ENCODE data around the gene ABHD5. TPM values are rescaled to one million over a fixed set of nuclear protein-coding genes. Genes with fewer than 3 reads are reported as not detected.

The ABHD5 gene
- total and polyA plus RNA-seq, 2 of the 8 experiments (the other 6 are each of a cell fraction or from before 2014, with no cell fraction given): 10.5 to 16.4 TPM

DNA sequence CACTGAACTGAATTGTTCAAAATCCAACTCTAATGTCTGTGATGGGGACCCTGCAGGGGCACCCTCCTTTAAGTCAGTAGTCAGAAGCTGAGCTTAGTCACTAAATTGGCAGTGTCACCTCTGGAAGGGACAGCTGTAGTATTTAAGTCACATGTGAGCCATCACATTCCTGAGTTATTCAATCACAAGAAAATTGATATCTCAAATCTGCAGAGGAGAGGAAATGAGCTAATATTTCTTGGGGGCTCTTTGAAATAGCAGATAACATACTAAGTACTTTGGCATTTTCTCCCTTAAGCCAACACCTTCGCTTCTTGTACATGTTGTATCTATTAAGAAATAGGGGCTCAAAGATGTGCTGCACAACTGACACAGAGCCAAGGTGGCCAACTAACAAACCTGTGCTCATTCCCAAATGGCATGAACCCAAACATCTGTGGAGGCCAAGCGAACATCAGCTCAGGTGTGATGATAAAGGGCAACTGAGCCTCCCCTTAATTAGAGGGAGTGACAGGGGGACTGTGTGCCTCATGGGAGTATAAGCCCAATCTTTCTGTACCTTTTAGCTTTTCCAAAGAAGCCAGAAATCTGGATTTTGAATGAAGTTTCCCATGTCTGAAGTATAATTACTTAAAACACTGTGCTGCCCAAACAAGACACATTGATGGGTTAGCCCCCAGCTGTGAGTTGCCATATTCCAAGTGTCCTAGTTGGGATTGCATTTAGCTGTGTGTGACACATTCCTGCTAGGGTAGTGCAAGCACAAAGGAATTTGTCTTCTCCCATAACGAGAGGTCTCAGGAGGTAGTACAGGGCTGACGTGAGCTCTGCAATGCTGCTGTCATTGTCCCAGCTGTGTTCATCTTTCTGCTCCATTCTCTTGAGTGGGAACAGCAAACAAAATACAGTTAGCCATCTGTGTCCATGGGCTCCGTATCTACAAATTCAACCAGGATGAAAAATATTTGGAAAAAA is 63.3 kb downstream of the ABHD5 start:
- no peak overlapping the region for H3K4me3 ChIP-seq (ENCODE audit: extremely low read depth in 1 of 4, insufficient read depth in 2 of 4, low read depth in 3 of 4, low read length in 4 of 4)
- no peaks in the 10 kb centered on the region for H3K9me3 ChIP-seq (ENCODE audit: insufficient read depth in 2 of 2, low read depth in 1 of 2, low read length in 1 of 2)
- H3K23ac ChIP-seq (ENCODE audit: insufficient read length): no peak overlapping the region
- H4K8ac ChIP-seq (ENCODE audit: extremely low read depth, insufficient read depth, low read length): no peak overlapping the region
- no peak overlapping the region for H3K4ac ChIP-seq (replicated peaks; ENCODE audit: insufficient read length, low read depth, low read length)
- H3K4me2 ChIP-seq (ENCODE audit: insufficient read depth in 1 of 2, low read depth in 2 of 2, low read length in 2 of 2): no peak overlapping the region
- H4K91ac ChIP-seq (replicated peaks; ENCODE audit: insufficient read length, low read length): no peak overlapping the region
- no peak overlapping the region for H3K14ac ChIP-seq (ENCODE audit: insufficient read length)
- TF ChIP-seq HDAC2 (IDR thresholded peaks at IDR 0.05; ENCODE audit: borderline replicate concordance in 1 of 2, low read depth in 2 of 2, low read length in 2 of 2) (no peak), KDM5A (IDR thresholded peaks at IDR 0.05; ENCODE audit: low read length) (no peak), FOSL1 (IDR thresholded peaks at IDR 0.05; ENCODE audit: insufficient read depth, low read depth, low read length) (no peak), POLR2A (IDR thresholded peaks at IDR 0.05; ENCODE audit: control extremely low read depth in 1 of 2, low read depth in 2 of 2, low read length in 2 of 2) (no peak), CBX8 (IDR thresholded peaks at IDR 0.05; ENCODE audit: borderline replicate concordance, low read depth, low read length) (no peak), SP1 (IDR thresholded peaks at IDR 0.05; ENCODE audit: low read depth, low read length) (no peak), CREB1 (IDR thresholded peaks at IDR 0.05) (no peak)
- H3K27ac ChIP-seq (ENCODE audit: low read depth, low read length): no peak overlapping the region
- H2BK120ac ChIP-seq (replicated peaks; ENCODE audit: low read depth, low read length): no peak overlapping the region
- H2BK12ac ChIP-seq (ENCODE audit: low read depth, low read length): no peak overlapping the region
- peaks cover 0 to 3% (median under 1%) of the 10 kb centered on the region in 4 experiments; a peak in 3 of 7 replicates for H3K4me1 ChIP-seq (replicated peaks in 1 of 4; ENCODE audit: control insufficient read depth in 3 of 4, insufficient read depth in 4 of 4, low read length in 3 of 4)
- no peak overlapping the region for H3K18ac ChIP-seq (ENCODE audit: extremely low read depth, low read length)
- H4K20me1 ChIP-seq (replicated peaks in 1 of 2; ENCODE audit: control insufficient read depth in 1 of 2, insufficient read depth in 2 of 2, low read length in 2 of 2): no peaks in the 10 kb centered on the region
- no peaks in the 10 kb centered on the region for H3K79me2 ChIP-seq (ENCODE audit: control insufficient read depth in 1 of 2, insufficient read depth in 2 of 2, low read length in 2 of 2)
- no peak overlapping the region for H2AK5ac ChIP-seq (ENCODE audit: low read depth, low read length)
- DNase-seq (ENCODE audit: low read depth in 1 of 2, low spot score in 2 of 2): no peak
- no peak overlapping the region for H2BK15ac ChIP-seq (ENCODE audit: low read length)
- no peak overlapping the region for H2BK20ac ChIP-seq (ENCODE audit: low read length)
- no peak for FAIRE-seq
- H3K23me2 ChIP-seq (ENCODE audit: low read depth, low read length): no peaks in the 10 kb centered on the region
- CTCF ChIA-PET (ENCODE audit: partially characterized antibody): interaction anchor here (0.9 to 1.3 kb wide), 7 partner anchors 12 to 377 kb away, joined by 3 to 4 read pairs (median 3); no protein-coding TSS in a partner anchor
- no peak overlapping the region for H3K9ac ChIP-seq (replicated peaks in 1 of 4; ENCODE audit: extremely low read depth in 1 of 4, low read depth in 3 of 4, low read length in 3 of 4)
- no peak overlapping the region for H2AFZ ChIP-seq (ENCODE audit: low read length)
- H4K5ac ChIP-seq (ENCODE audit: insufficient read length, low read depth, low read length): no peak overlapping the region
- WGBS, 2 experiments (ENCODE audit: extremely low coverage in 1 of 2, insufficient coverage in 1 of 2, insufficient read length in 1 of 2, insufficient replicate concordance in 2 of 2, low coverage in 1 of 2, low lambda C conversion rate in 2 of 2, missing lambda C conversion rate in 1 of 2): 84% methylated on average over 5 of the region's 5 CpGs; no CpG with 5 or more reads in 1 of the 2 experiments
- H3K79me1 ChIP-seq (ENCODE audit: low read depth, low read length): no peaks in the 10 kb centered on the region
- no peaks in the 10 kb centered on the region for H3K27me3 ChIP-seq (replicated peaks in 1 of 4; ENCODE audit: control insufficient read depth in 3 of 4, extremely low read depth in 1 of 4, insufficient read depth in 3 of 4, low read length in 3 of 4)
- no peaks in the 10 kb centered on the region for H3K36me3 ChIP-seq (ENCODE audit: control insufficient read depth in 2 of 4, insufficient read depth in 4 of 4, low read length in 3 of 4)
- H2BK5ac ChIP-seq (ENCODE audit: low read depth, low read length): no peak overlapping the region
- POLR2A ChIA-PET (ENCODE audit: partially characterized antibody): no interaction called here
- no peak overlapping the region for H3K56ac ChIP-seq (replicated peaks; ENCODE audit: insufficient read length, low read depth, low read length)
